HG03432 (cell line): ENCODE results near the gene TENT5A.

Experiments
- ATAC-seq: cut with Tn5 transposase; IDR thresholded peaks from one replicate; pipeline ENCODE4 v1.9.1; 2021; ENCODE audit warnings: mild to moderate bottlenecking, moderate library complexity; ENCODE audit not compliant: unreplicated experiment

The TENT5A gene

DNA sequence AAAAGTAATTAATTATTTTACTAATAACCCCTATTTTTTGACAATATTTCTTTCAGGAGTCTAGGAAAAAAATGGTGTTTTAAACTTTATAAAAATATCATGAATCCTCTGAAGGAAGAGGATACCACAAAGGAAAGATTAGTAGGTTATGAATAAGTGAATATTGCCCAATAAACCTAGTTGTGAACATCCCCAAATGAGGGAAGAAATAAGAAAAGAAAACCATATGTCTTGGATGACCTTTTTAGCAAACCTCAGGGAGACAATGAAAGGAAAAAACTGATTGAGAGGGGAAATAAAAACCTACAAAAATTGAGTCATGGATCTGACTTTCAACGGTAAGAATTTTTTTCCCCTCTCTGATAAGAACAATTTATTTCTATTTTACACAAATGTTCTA lies 34.4 kb downstream of the TENT5A start:
- ATAC-seq: no peak

GRCh38 chr6:81714684-81715083 lies 37.8 kb downstream of the TENT5A start:
- no peak for ATAC-seq

GRCh38 chr6:81713205-81713604 lies 39.3 kb downstream of the TENT5A start:
- no peak for ATAC-seq

- no peak for ATAC-seq
These were observed 44.3 kb downstream of the TENT5A start for GRCh38 chr6:81708113-81708699.

GRCh38 chr6:81704700-81705099 lies 47.8 kb downstream of the TENT5A start:
- no peak for ATAC-seq

GRCh38 chr6:81700414-81700813 lies 52.1 kb downstream of the TENT5A start:
- ATAC-seq: no peak

DNA sequence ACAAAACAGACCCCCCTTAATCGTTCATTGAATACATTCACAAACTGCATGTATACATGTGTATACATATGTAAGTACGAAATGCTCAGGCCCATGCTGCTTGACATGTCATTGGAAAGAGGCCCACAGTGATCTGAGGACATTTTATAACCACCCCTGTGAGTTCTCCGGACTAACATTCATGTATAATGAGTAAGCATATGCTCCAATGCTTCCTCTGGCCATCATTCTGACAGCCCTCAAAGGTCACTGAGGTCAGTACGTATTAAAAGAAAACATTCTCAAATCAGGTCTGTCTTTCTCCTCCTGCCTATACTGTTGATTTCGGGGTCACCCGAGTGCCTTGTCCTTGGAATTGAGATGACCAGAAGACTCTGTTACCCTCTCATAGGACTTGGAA lies 54.9 kb downstream of the TENT5A start:
- no peak for ATAC-seq

GRCh38 chr6:81696524-81696923 lies 56.0 kb downstream of the TENT5A start:
- ATAC-seq: peak; percentile 68
